Fibroblast of lung (primary cell): ENCODE results near the gene TXNRD2.

Experiments used
- CTCF ChIP-seq, 2 donors: IDR thresholded peaks in 1 of 2; conservative IDR thresholded peaks in 1 of 2; 1 replicate in 1 of 2; 2 replicates in 1 of 2; pipeline ENCODE4 v1.5.1; 2011 to 2012; ENCODE audit warnings: low read length in 2 of 2, control low read depth in 1 of 2, inconsistent platforms in 1 of 2, low read depth in 1 of 2, mild to moderate bottlenecking in 1 of 2
- EZH2 ChIP-seq: IDR thresholded peaks from 2 replicates; pipeline ENCODE4 v1.5.1; 2012; ENCODE audit warnings: low read length, control low read depth, mild to moderate bottlenecking; ENCODE audit errors: missing control alignments

GRCh38 chr22:19840059-19840458 is 101.6 kb downstream of the TXNRD2 start:
- TF ChIP-seq CTCF (conservative IDR thresholded peaks at IDR 0.05 in 1 of 2, IDR thresholded peaks at IDR 0.05 in 1 of 2; ENCODE audit: low read depth in 1 of 2, low read length in 2 of 2), result no peak
- TF ChIP-seq EZH2, result no peak
